ENCODE results near the gene TCERG1L. TPM values are rescaled to one million over a fixed set of nuclear protein-coding genes. Genes with fewer than 3 reads are reported as not detected.

Gene TCERG1L
- total RNA-seq, 1 donor from 2014 or later, result 3.5 TPM

DNA sequence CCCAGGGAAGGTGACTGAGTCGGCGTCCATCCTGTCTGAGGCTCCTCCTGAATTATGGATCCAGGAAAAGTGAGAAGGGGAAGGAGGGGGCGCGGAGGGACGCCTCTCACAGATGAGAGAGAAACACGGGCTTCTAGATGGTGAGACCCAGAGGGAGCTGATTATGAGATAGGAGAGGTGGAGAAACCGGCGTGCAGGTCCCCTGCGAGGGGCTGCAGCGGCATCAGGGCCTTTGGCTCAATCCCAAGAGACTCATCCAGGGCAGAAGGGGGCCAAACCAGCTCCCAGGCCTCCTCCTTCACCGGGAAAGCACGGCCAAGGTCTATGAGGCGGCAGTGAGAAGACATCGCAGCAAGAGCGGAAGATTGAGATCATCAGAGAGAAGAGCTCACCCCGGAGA is 70.8 kb downstream of the TCERG1L start:
- H4K20me1 ChIP-seq (ENCODE audit: insufficient read depth, low read length), result no peaks in the 10 kb centered on the region
- no peak overlapping the region for H3K27ac Mint-ChIP-seq (ENCODE audit: unreplicated experiment)
- H3K4me1 ChIP-seq (ENCODE audit: insufficient read depth, low read length), result no peaks in the 10 kb centered on the region
- no peaks in the 10 kb centered on the region for H3K36me3 Mint-ChIP-seq (ENCODE audit: low read depth, unreplicated experiment)
- no peaks in the 10 kb centered on the region for H3K36me3 ChIP-seq (ENCODE audit: insufficient read depth, low read length)
- H3K27me3 ChIP-seq (ENCODE audit: insufficient read depth, low read length), result no peaks in the 10 kb centered on the region
- no peak overlapping the region for H3K4me3 Mint-ChIP-seq (ENCODE audit: unreplicated experiment)
- H3K27ac ChIP-seq (ENCODE audit: low read depth, low read length), result no peak overlapping the region
- H3K4me2 ChIP-seq (ENCODE audit: low read length), result no peak overlapping the region
- no peak overlapping the region for H3K4me3 ChIP-seq (ENCODE audit: insufficient read depth, low read depth, low read length)
- no peak for DNase-seq (ENCODE audit: low read depth)
- H3K9ac ChIP-seq (ENCODE audit: low read length), result no peak overlapping the region
- no peak for FAIRE-seq
- no peak overlapping the region for H2AFZ ChIP-seq (ENCODE audit: low read depth, low read length)
- TF ChIP-seq, protein P1, sequence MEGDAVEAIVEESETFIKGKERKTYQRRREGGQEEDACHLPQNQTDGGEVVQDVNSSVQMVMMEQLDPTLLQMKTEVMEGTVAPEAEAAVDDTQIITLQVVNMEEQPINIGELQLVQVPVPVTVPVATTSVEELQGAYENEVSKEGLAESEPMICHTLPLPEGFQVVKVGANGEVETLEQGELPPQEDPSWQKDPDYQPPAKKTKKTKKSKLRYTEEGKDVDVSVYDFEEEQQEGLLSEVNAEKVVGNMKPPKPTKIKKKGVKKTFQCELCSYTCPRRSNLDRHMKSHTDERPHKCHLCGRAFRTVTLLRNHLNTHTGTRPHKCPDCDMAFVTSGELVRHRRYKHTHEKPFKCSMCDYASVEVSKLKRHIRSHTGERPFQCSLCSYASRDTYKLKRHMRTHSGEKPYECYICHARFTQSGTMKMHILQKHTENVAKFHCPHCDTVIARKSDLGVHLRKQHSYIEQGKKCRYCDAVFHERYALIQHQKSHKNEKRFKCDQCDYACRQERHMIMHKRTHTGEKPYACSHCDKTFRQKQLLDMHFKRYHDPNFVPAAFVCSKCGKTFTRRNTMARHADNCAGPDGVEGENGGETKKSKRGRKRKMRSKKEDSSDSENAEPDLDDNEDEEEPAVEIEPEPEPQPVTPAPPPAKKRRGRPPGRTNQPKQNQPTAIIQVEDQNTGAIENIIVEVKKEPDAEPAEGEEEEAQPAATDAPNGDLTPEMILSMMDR (IDR thresholded peaks at IDR 0.05; ENCODE audit: insufficient read depth, low read depth, low read length), result no peak
- no peak for TF ChIP-seq EZH2 (IDR thresholded peaks at IDR 0.05; ENCODE audit: insufficient read depth, low read length)
- no peaks in the 10 kb centered on the region for H3K79me2 ChIP-seq (ENCODE audit: insufficient read depth, low read length)
- H3K9me3 Mint-ChIP-seq (ENCODE audit: unreplicated experiment), result peaks cover 20% of the 10 kb centered on the region
- peaks cover 4% of the 10 kb centered on the region for H3K9me3 ChIP-seq (ENCODE audit: insufficient read depth, low read depth, low read length)
- no peaks in the 10 kb centered on the region for H3K4me1 Mint-ChIP-seq (ENCODE audit: low read depth, unreplicated experiment)
- H3K27me3 Mint-ChIP-seq (ENCODE audit: low read depth, unreplicated experiment), result no peaks in the 10 kb centered on the region

GRCh38 chr10:131239926-131240325 is 71.6 kb downstream of the TCERG1L start:
- Histone ChIP-seq H3K27ac (ENCODE audit: low read depth, low read length) (no peak overlapping the region), H3K9ac (ENCODE audit: low read length) (no peak overlapping the region), H3K36me3 (ENCODE audit: insufficient read depth, low read length) (no peaks in the 10 kb centered on the region), H2AFZ (ENCODE audit: low read depth, low read length) (no peak overlapping the region), H3K27me3 (ENCODE audit: insufficient read depth, low read length) (no peaks in the 10 kb centered on the region), H4K20me1 (ENCODE audit: insufficient read depth, low read length) (no peaks in the 10 kb centered on the region), H3K4me1 (ENCODE audit: insufficient read depth, low read length) (no peaks in the 10 kb centered on the region), H3K4me2 (ENCODE audit: low read length) (no peak overlapping the region), H3K4me3 (ENCODE audit: insufficient read depth, low read depth, low read length) (no peak overlapping the region), H3K79me2 (ENCODE audit: insufficient read depth, low read length) (no peaks in the 10 kb centered on the region), H3K9me3 (ENCODE audit: insufficient read depth, low read depth, low read length) (peaks cover 4% of the 10 kb centered on the region)
- DNase-seq (ENCODE audit: low read depth) (no peak), FAIRE-seq (no peak)
- H3K36me3 Mint-ChIP-seq (ENCODE audit: low read depth, unreplicated experiment), result no peaks in the 10 kb centered on the region
- no peaks in the 10 kb centered on the region for H3K4me1 Mint-ChIP-seq (ENCODE audit: low read depth, unreplicated experiment)
- H3K27me3 Mint-ChIP-seq (ENCODE audit: low read depth, unreplicated experiment), result no peaks in the 10 kb centered on the region
- H3K4me3 Mint-ChIP-seq (ENCODE audit: unreplicated experiment), result no peak overlapping the region
- TF ChIP-seq EZH2 (IDR thresholded peaks at IDR 0.05; ENCODE audit: insufficient read depth, low read length), result no peak
- TF ChIP-seq, protein P1 (IDR thresholded peaks at IDR 0.05; ENCODE audit: insufficient read depth, low read depth, low read length), result no peak
- H3K27ac Mint-ChIP-seq (ENCODE audit: unreplicated experiment), result no peak overlapping the region
- H3K9me3 Mint-ChIP-seq (ENCODE audit: unreplicated experiment), result peaks cover 20% of the 10 kb centered on the region

- no peaks in the 10 kb centered on the region for H3K4me1 Mint-ChIP-seq (ENCODE audit: low read depth, unreplicated experiment)
- Histone ChIP-seq H3K4me2 (ENCODE audit: low read length) (no peak overlapping the region), H3K79me2 (ENCODE audit: insufficient read depth, low read length) (no peaks in the 10 kb centered on the region), H3K9ac (ENCODE audit: low read length) (no peak overlapping the region), H3K27ac (ENCODE audit: low read depth, low read length) (no peak overlapping the region), H4K20me1 (ENCODE audit: insufficient read depth, low read length) (no peaks in the 10 kb centered on the region), H3K36me3 (ENCODE audit: insufficient read depth, low read length) (no peaks in the 10 kb centered on the region), H3K27me3 (ENCODE audit: insufficient read depth, low read length) (no peaks in the 10 kb centered on the region), H3K9me3 (ENCODE audit: insufficient read depth, low read depth, low read length) (peaks cover 4% of the 10 kb centered on the region), H3K4me3 (ENCODE audit: insufficient read depth, low read depth, low read length) (no peak overlapping the region), H2AFZ (ENCODE audit: low read depth, low read length) (no peak overlapping the region), H3K4me1 (ENCODE audit: insufficient read depth, low read length) (no peaks in the 10 kb centered on the region)
- no peak overlapping the region for H3K4me3 Mint-ChIP-seq (ENCODE audit: unreplicated experiment)
- DNase-seq (ENCODE audit: low read depth), result no peak
- H3K9me3 Mint-ChIP-seq (ENCODE audit: unreplicated experiment), result peaks cover 20% of the 10 kb centered on the region
- TF ChIP-seq EZH2 (IDR thresholded peaks at IDR 0.05; ENCODE audit: insufficient read depth, low read length), result no peak
- TF ChIP-seq, protein P1 (IDR thresholded peaks at IDR 0.05; ENCODE audit: insufficient read depth, low read depth, low read length), result no peak
- H3K27me3 Mint-ChIP-seq (ENCODE audit: low read depth, unreplicated experiment), result no peaks in the 10 kb centered on the region
- H3K36me3 Mint-ChIP-seq (ENCODE audit: low read depth, unreplicated experiment), result no peaks in the 10 kb centered on the region
- no peak overlapping the region for H3K27ac Mint-ChIP-seq (ENCODE audit: unreplicated experiment)
- FAIRE-seq, result no peak
Measured at GRCh38 chr10:131239450-131239849, 72.1 kb downstream of the TCERG1L start.
